GM19372 (cell line): ENCODE results near the gene RAD18.

Experiments used
- ATAC-seq: cut with Tn5 transposase; IDR thresholded peaks from one replicate; pipeline ENCODE4 v1.9.1; 2021; ENCODE audit warnings: mild to moderate bottlenecking, low read depth, moderate library complexity; ENCODE audit not compliant: unreplicated experiment

The RAD18 gene

GRCh38 chr3:8870134-8870533, 93.1 kb downstream of the RAD18 start:
- no peak for ATAC-seq

DNA sequence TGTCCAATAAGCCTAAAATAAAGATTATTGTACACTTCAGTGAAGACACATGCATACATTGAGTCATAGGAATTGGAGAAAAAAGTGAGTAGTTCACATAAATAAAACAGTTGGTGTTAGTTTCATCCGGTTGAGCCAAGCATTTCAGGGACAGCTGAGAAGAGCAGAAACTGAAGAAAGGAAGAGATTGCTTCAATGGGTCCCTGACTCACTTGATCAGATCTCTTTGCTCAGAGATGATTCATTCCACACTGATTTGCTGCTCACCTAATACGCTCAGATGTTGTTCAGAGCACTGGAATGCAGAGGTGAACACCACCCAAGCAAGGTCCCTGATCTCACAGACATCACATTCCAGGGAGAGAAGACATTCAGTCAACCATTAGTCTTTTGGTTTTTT, 93.7 kb downstream of the RAD18 start:
- no peak for ATAC-seq

- no peak for ATAC-seq
Measured at GRCh38 chr3:8868996-8869395, 94.3 kb downstream of the RAD18 start.

GRCh38 chr3:8867646-8868045, 95.6 kb downstream of the RAD18 start:
- ATAC-seq: no peak

- no peak for ATAC-seq
Measured at GRCh38 chr3:8865697-8866096, 97.6 kb downstream of the RAD18 start.

DNA sequence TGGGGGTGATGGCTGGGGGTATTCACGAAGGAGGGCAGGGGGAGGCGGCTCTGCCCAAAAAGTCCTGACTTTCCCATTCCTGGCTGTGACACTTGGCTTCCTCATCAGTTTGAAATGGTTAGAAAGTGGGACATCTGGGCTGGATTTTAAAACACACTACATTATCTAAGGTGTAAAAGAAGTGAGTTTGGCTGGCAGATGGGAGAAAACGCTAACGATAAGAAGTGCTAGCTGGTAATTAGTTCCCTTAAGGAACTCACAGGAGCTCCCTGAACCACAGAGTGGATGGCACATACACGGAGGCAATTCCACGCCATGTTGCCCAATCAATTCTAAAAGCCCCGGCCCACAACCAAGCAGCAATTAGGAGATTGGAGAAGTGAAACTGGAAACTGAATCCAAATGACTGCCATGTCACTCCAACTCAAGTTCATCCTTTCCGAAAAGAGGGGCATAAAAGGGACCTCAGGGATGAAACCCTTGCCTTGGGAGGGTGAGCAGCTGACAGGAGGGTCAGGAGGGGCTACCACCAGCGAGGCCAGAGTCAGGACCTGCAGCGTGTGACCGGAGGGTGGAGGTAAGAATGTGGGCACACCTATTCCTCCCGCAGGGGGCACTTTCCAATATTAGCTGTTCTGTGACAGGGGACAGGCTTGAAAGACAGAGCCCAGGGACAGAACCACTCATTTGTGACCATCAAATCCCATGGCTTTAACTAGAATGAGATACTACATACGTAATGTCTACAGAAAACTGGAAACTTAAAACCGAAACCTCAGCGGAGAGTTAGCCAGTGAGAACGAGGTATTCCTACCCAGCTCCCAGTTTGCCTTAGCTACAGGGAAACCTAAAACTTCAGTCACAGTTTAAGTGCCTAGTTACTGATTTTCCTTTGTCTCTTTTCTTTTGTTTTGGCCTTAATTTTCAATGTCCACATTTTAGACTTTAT, 98.6 kb downstream of the RAD18 start:
- no peak for ATAC-seq

DNA sequence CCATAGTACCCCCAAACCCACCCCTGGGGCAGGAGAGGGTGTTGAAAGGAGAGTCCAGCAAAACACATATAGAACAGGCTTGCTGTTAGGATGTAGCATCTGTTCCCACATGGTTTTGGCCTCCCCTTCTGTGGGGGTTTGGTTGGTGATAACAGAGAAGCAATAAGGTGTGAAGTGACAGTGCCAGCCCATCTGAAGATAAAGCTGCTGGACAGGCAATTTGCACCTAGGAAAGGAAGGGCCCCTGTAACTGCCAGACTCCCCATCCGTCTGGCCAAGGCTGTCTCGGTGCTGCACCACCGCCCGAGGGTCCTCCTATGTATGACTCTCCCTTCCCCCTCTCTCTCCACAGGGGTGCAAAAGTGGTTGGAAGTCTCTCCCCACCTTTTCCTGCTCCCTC, 99.4 kb downstream of the RAD18 start:
- no peak for ATAC-seq

GRCh38 chr3:8857720-8858367, 105.4 kb downstream of the RAD18 start:
- ATAC-seq: no peak

- ATAC-seq: no peak
Measured at GRCh38 chr3:8856721-8857120, 106.6 kb downstream of the RAD18 start.

- ATAC-seq: no peak
Measured at GRCh38 chr3:8856071-8856470, 107.2 kb downstream of the RAD18 start.

DNA sequence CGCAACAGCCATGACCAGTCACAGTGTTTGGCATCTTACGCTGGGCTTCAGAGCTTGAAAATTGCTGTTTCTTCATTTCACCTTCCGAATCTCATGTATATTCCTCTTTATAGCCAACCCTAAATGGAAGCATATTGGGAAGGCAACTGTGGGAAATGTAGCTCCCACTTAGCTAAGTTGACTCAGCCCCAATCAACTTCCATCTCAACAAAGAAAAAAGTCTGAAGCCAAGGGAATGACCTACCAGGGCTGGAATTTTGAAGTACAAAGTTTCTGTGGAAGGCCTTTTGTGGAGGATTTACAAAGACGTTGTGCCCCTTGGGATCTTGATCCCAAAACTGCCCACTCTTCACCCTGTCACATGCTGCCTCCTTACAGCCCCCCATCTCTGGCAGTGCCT, 108.6 kb downstream of the RAD18 start:
- ATAC-seq: no peak

DNA sequence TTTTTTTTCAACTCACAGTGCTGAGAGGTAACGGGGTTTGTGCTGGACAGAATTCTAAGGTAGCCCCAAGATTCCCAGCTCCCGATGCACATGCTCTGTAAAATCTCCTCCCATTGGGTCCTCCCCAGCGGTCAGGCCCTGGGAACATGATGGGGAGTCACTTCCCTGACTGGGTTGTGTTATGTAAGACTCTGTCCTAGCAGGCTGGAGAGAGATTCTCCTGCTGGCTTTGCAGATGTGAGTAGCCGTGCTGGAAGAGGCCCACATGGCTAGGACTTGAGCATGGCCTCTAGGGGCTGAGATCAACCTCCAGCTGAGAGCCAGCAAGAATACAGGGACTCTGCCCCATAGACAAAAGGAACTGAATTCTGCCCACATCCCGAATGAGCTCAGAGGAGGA, 110.2 kb downstream of the RAD18 start:
- ATAC-seq: no peak

GRCh38 chr3:8852511-8852910, 110.8 kb downstream of the RAD18 start:
- no peak for ATAC-seq

- no peak for ATAC-seq
Measured at GRCh38 chr3:8851703-8852102, 111.6 kb downstream of the RAD18 start.

- no peak for ATAC-seq
Measured at GRCh38 chr3:8848696-8849131, 114.6 kb downstream of the RAD18 start.

GRCh38 chr3:8847317-8847716, 116.0 kb downstream of the RAD18 start:
- ATAC-seq: no peak

- ATAC-seq: no peak
Measured at GRCh38 chr3:8846176-8846575, 117.1 kb downstream of the RAD18 start.

DNA sequence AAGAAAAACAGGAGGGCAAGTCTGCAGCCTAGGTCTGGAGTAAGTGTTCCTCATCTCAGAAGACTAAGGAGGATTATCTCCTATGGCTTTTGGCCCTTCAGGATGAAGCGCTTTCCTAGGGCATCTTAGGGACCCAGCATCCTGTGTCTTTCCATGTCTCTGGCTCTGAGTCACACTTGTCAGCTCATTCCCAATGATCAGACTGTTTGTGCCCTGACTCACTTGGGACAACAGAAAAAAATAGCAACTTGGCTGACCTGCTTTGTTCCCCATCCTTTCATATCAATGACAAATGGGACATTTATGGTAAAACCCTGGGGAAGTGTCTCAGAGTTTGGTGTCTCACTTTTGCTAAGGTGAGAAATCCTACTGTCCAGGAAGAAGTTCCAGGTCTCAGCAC, 117.6 kb downstream of the RAD18 start:
- ATAC-seq: no peak

GRCh38 chr3:8843347-8843746, 119.9 kb downstream of the RAD18 start:
- no peak for ATAC-seq

DNA sequence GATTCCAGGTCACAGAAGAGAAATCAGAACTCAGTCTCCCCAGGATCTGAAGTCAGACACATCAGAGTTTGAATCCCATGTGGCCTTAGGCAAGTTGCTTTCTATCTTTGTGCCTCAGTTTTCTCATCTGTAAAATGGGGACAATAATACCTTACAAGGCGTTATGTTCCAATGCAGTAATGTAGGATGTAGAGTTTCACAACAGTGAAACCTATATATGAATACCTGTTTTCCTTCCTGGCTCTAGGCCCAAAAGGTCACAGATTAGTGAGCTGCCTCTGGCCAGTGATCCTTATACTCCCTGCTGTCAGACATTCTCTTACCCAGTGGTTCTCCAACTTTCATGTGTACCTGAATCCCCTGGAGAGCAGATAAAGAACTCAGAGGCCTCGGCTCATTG, 121.0 kb downstream of the RAD18 start:
- ATAC-seq: no peak

GRCh38 chr3:8841472-8841871, 121.8 kb downstream of the RAD18 start:
- ATAC-seq: no peak

- ATAC-seq: no peak
Measured at GRCh38 chr3:8840556-8840955, 122.7 kb downstream of the RAD18 start.
